Lower leg skin (tissue), 4 donors: ENCODE data around the gene FOLR3. TPM values are rescaled to one million over a fixed set of nuclear protein-coding genes. Genes with fewer than 3 reads are reported as not detected.
"Not testable (repeated sequence)": the region's sequence is repeated elsewhere in the genome, so short reads cannot be mapped to it uniquely, and the experiment has no call there.

Source experiments
- DNase-seq, 2 donors: peaks; one replicate each; pipeline ENCODE4 v3.0.0-alpha.2; 2019; ENCODE audit warnings: low spot score in 2 of 2
- H3K4me3 ChIP-seq: fragments of 200-600 bp; sonication (generic); 2 replicates; pipeline ENCODE4 v1.5.1; 2017; ENCODE audit warnings: mild to moderate bottlenecking, low read depth; ENCODE audit not compliant: poor library complexity, severe bottlenecking
- POLR2A ChIP-seq, 2 donors: fragments of 450-650 bp; IDR thresholded peaks; one replicate each; pipeline ENCODE4 v1.6.1; 2016 to 2017; ENCODE audit warnings: antibody characterized with exemption in 2 of 2, mild to moderate bottlenecking in 1 of 2, moderate library complexity in 1 of 2
- WGBS, 2 donors: methylation state at CpG; one replicate each; pipeline ENCODE4 v1.1.5; 2018; 5-methylcytosine and 5-hydroxymethylcytosine counted together
- intact Hi-C: fragments of 100-400 bp; cut with DNase I; formaldehyde crosslinking; loops from one replicate; pipeline ENCODE4 v1.15.0; 2023; ENCODE audit warnings: low total_unique reads
- total RNA-seq, 4 donors: library from RNA; depleted of rRNA; stranded (reverse); fragments of >200 nt; gene quantifications; one replicate each; pipeline ENCODE4 v1.1.0, GENCODE V29; 2016
- TF ChIP-seq, protein P1 (sequence below), 3 donors: fragments of 450-650 bp; IDR thresholded peaks; one replicate each; pipeline ENCODE4 v1.5.1; 2016; ENCODE audit warnings: antibody characterized with exemption in 3 of 3, mild to moderate bottlenecking in 3 of 3, moderate library complexity in 2 of 3

Gene FOLR3
- total RNA-seq, 4 donors from 2014 or later = 0.49 to 0.52 TPM; not detected in 2

DNA sequence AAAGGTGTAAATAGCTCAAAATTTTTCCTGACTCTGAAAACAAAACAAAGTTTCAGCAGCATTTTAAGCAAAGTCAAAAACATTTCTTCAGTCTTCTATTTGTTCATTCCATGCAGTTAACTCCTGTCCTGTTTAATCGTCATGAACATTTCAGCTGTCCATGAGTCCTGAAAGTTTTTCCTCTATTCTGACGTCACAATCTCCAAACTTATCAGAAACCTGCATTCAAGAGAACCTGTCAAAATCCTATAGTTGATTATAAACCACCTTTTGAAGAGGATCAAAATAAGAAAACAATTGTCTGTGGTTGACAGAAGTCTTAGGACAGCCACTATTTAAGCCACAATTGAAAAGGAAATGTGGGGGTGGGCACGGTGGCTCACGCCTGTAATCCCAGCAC lies 15.4 kb downstream of the FOLR3 start:
- WGBS, 2 donors = 69 to 76% methylated on average over 4 of the region's 4 CpGs
- no peak for DNase-seq
- intact Hi-C loops = no loop called here
- TF ChIP-seq, protein P1, sequence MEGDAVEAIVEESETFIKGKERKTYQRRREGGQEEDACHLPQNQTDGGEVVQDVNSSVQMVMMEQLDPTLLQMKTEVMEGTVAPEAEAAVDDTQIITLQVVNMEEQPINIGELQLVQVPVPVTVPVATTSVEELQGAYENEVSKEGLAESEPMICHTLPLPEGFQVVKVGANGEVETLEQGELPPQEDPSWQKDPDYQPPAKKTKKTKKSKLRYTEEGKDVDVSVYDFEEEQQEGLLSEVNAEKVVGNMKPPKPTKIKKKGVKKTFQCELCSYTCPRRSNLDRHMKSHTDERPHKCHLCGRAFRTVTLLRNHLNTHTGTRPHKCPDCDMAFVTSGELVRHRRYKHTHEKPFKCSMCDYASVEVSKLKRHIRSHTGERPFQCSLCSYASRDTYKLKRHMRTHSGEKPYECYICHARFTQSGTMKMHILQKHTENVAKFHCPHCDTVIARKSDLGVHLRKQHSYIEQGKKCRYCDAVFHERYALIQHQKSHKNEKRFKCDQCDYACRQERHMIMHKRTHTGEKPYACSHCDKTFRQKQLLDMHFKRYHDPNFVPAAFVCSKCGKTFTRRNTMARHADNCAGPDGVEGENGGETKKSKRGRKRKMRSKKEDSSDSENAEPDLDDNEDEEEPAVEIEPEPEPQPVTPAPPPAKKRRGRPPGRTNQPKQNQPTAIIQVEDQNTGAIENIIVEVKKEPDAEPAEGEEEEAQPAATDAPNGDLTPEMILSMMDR (IDR thresholded peaks at IDR 0.05) = no peak
- no peak for TF ChIP-seq POLR2A (IDR thresholded peaks at IDR 0.05)
- no peak overlapping the region for H3K4me3 ChIP-seq

- intact Hi-C loops, H3K4me3 ChIP-seq, DNase-seq: not testable (repeated sequence)
- WGBS, 2 donors = 82 to 94% methylated on average over 6 of the region's 6 CpGs
Measured at GRCh38 chr11:72153874-72154273, 18.3 kb downstream of the FOLR3 start.

DNA sequence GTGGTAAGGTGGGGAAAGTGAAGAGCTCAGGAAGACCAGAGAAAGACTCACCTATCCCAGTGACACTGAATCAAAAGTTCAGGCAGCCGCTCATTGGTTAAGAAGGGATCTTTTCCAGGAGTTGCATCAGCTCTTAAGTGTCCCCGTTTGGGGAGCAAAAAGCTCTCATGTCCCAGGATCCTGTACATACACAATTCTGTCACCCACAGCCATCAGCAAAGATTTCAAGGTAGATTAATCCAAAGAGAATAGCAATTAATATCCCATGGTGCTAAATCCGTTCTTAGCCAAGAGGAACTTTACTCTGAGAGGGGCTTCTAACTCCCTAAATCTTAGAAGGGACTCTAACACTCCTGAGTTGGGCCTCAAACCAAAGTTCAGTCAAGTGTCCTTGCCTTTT lies 19.3 kb downstream of the FOLR3 start:
- intact Hi-C loops = no loop called here
- no peak for DNase-seq
- H3K4me3 ChIP-seq = no peak overlapping the region
- 85 to 91% methylated on average over 3 of the region's 3 CpGs for WGBS, 2 donors
- TF ChIP-seq POLR2A (IDR thresholded peaks at IDR 0.05) = no peak
- TF ChIP-seq, protein P1 (IDR thresholded peaks at IDR 0.05) = no peak

DNA sequence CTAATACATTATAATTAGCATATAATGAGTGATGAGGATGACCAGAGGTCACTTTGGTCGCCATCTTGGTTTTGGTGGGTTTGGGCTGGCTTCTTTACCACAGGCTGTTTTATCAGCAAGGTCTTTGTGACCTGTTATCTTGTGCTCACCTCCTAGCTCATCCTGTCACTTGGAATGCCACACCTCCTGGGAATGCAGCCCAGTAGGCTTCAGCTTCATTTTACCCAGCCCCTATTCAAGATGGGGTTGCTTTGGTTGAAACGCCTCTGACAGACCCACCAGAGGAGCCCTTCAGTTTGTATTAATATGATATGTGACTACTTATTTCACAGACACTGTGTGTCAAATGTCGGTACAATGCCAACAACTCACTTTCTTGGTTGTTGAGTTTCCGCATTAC lies 20.2 kb downstream of the FOLR3 start:
- intact Hi-C loops = no loop called here
- TF ChIP-seq POLR2A (IDR thresholded peaks at IDR 0.05) = no peak
- TF ChIP-seq, protein P1 (IDR thresholded peaks at IDR 0.05) = no peak
- WGBS, 2 donors = 85 to 90% methylated on average over 4 of the region's 4 CpGs
- DNase-seq = no peak
- H3K4me3 ChIP-seq = no peak overlapping the region

DNA sequence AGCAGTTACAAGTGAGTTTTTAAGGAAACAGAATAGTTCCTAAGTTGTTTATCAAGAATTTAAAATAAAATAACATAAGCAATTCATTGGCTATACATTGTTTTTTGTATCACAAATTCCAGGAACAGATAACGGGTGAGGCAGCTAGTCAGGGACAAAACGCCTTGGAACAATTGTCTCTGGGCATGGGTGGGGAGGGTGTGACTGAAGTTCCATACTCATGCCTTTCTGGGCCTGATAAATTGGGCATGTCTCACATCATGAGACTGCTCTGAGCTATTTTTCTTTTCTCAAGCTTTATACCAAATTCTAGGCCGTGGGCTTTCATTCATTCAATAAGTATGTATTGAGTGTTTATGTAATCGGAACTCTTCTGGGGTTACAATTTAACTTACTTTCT lies 21.6 kb downstream of the FOLR3 start:
- 44 to 47% methylated on average over 4 of the region's 4 CpGs for WGBS, 2 donors
- no peak for TF ChIP-seq POLR2A (IDR thresholded peaks at IDR 0.05)
- TF ChIP-seq, protein P1 (IDR thresholded peaks at IDR 0.05) = no peak
- no peak overlapping the region for H3K4me3 ChIP-seq
- no peak for DNase-seq
- intact Hi-C loops = no loop called here

- 52 to 68% methylated on average over 2 of the region's 2 CpGs for WGBS, 2 donors
- no peak overlapping the region for H3K4me3 ChIP-seq
- intact Hi-C loops = no loop called here
- DNase-seq = no peak
- no peak for TF ChIP-seq POLR2A (IDR thresholded peaks at IDR 0.05)
- TF ChIP-seq, protein P1 (IDR thresholded peaks at IDR 0.05) = no peak
Measured at GRCh38 chr11:72160319-72160718, 24.8 kb downstream of the FOLR3 start.
